HepG2 (cell line): ENCODE measurements around the gene CEL. TPM values are rescaled to one million over a fixed set of nuclear protein-coding genes. Genes with fewer than 3 reads are reported as not detected.
A peak's percentile ranks its signal among the peaks of the same experiment; 100 is the strongest.

ENCODE experiments used
- CCAR2 ChIP-seq: fragments of 200-400 bp; formaldehyde crosslinking; optimal IDR thresholded peaks from 2 replicates; pipeline ENCODE3; 2018; ENCODE audit warnings: low read depth, mild to moderate bottlenecking, low read length, moderate library complexity
- CSRNP1 ChIP-seq: sonication (generic); formaldehyde crosslinking; IDR thresholded peaks from 2 replicates; pipeline ENCODE4 v1.8.1; 2023; ENCODE audit warnings: mild to moderate bottlenecking, missing genetic modification reagents
- ESRRA ChIP-seq: sonication (generic); formaldehyde crosslinking; IDR thresholded peaks from 2 replicates; pipeline ENCODE4 v1.5.1; 2020; ENCODE audit warnings: mild to moderate bottlenecking, low read depth, missing genetic modification reagents
- FOXK2 ChIP-seq: fragments of 450-650 bp; IDR thresholded peaks from 2 replicates; pipeline ENCODE4 v1.6.1; 2016
- HNF4A ChIP-seq: sonication (generic); formaldehyde crosslinking; IDR thresholded peaks from 2 replicates; pipeline ENCODE4 v1.4.0; 2020; ENCODE audit warnings: missing genetic modification reagents
- NPAS2 ChIP-seq: sonication (generic); formaldehyde crosslinking; IDR thresholded peaks from 2 replicates; pipeline ENCODE4 v1.8.0; 2022; ENCODE audit warnings: mild to moderate bottlenecking, missing genetic modification reagents, borderline replicate concordance
- PHF5A ChIP-seq: IDR thresholded peaks from one replicate; pipeline ENCODE4 v1.6.1; 2018; ENCODE audit warnings: low read depth, missing genetic modification reagents; ENCODE audit not compliant: unreplicated experiment
- RFXANK ChIP-seq: IDR thresholded peaks from 2 replicates; pipeline ENCODE4 v1.6.1; 2016
- SNAI1 ChIP-seq: sonication (generic); formaldehyde crosslinking; IDR thresholded peaks from 2 replicates; pipeline ENCODE4 v1.5.0; 2020; ENCODE audit warnings: mild to moderate bottlenecking, missing genetic modification reagents, borderline replicate concordance
- STAT6 ChIP-seq: sonication (generic); formaldehyde crosslinking; IDR thresholded peaks from 2 replicates; pipeline ENCODE4 v1.4.0; 2020; ENCODE audit warnings: missing genetic modification reagents, mild to moderate bottlenecking, borderline replicate concordance
- TAF15 ChIP-seq: fragments of 200-400 bp; formaldehyde crosslinking; IDR thresholded peaks from one replicate; pipeline ENCODE4 v1.6.1; 2018; ENCODE audit warnings: mild to moderate bottlenecking, low read depth, low read length; ENCODE audit not compliant: poor library complexity, severe bottlenecking
- TARDBP ChIP-seq: sonication (generic); formaldehyde crosslinking; IDR thresholded peaks from 2 replicates; pipeline ENCODE4 v1.8.0; 2022; ENCODE audit warnings: mild to moderate bottlenecking, missing genetic modification reagents
- TERF1 ChIP-seq: sonication (generic); formaldehyde crosslinking; IDR thresholded peaks from 2 replicates; pipeline ENCODE4 v1.8.0; 2022; ENCODE audit warnings: mild to moderate bottlenecking, missing genetic modification reagents, moderate library complexity
- ZFP36L1 ChIP-seq: sonication (generic); formaldehyde crosslinking; IDR thresholded peaks from 2 replicates; pipeline ENCODE4 v1.8.0; 2022; ENCODE audit warnings: mild to moderate bottlenecking, missing genetic modification reagents, moderate library complexity
- ZMYM3 ChIP-seq: sonication (generic); formaldehyde crosslinking; IDR thresholded peaks from 2 replicates; pipeline ENCODE4 v1.5.1; 2020; ENCODE audit warnings: mild to moderate bottlenecking, missing genetic modification reagents
- ZNF17 ChIP-seq: sonication (generic); formaldehyde crosslinking; IDR thresholded peaks from 2 replicates; pipeline ENCODE4 v1.5.0; 2020; ENCODE audit warnings: mild to moderate bottlenecking, missing genetic modification reagents
- ZNF260 ChIP-seq: sonication (generic); formaldehyde crosslinking; IDR thresholded peaks from 2 replicates; pipeline ENCODE4 v1.4.0; 2020; ENCODE audit warnings: missing genetic modification reagents, low read depth, mild to moderate bottlenecking, borderline replicate concordance
- ZNF530 ChIP-seq: sonication (generic); formaldehyde crosslinking; IDR thresholded peaks from 2 replicates; pipeline ENCODE4 v1.5.0; 2020; ENCODE audit warnings: low read depth, mild to moderate bottlenecking, missing genetic modification reagents
- ZNF546 ChIP-seq: sonication (generic); formaldehyde crosslinking; conservative IDR thresholded peaks from 2 replicates; pipeline ENCODE4 v1.8.1; 2023; ENCODE audit warnings: mild to moderate bottlenecking, missing genetic modification reagents
- ZNF770 ChIP-seq: sonication (generic); formaldehyde crosslinking; IDR thresholded peaks from 2 replicates; pipeline ENCODE4 v1.5.0; 2020; ENCODE audit warnings: mild to moderate bottlenecking, missing genetic modification reagents
- polyA plus RNA-seq, 8 experiments: library from polyadenylated mRNA; depleted of rRNA in 3 of 8; stranded (reverse) in 7 of 8; unstranded in 1 of 8; fragments of >200 nt; fragmentation: Illumina TruSeq in 4 of 8; extraction: Trizol in 4 of 8; gene quantifications; 2 replicates each; pipeline versions ENCODE4 v1.2.1 to v1.2.3, GENCODE V29; 2011 to 2016; ENCODE audit warnings: low read depth in 4 of 8, missing spikeins in 1 of 8, mixed read lengths in 1 of 8; ENCODE audit not compliant: insufficient read depth in 1 of 8
- total RNA-seq, 5 experiments: library from RNA; depleted of rRNA; stranded (reverse); fragments of >200 nt; fragmentation: Illumina TruSeq; extraction: Trizol; gene quantifications; 2 replicates each; pipeline ENCODE4 v1.2.3, GENCODE V29; 2016; ENCODE audit warnings: low read depth in 1 of 5

The CEL gene
- total and polyA plus RNA-seq, 2 of the 13 experiments (the other 11 are each of a cell fraction or from before 2014, with no cell fraction given) = 0.63 to 1.5 TPM

- peak; percentile 32; the same call in 1 of the 2 replicates for TF ChIP-seq ZMYM3
- peak; percentile 82 for TF ChIP-seq TARDBP (CRISPR knock-in tag)
- peak; percentile 38; the same call in 1 of the 2 replicates for TF ChIP-seq STAT6 (CRISPR knock-in tag)
- no peak for TF ChIP-seq ZNF546
- TF ChIP-seq ZNF530 (CRISPR knock-in tag) = no peak
- no peak for TF ChIP-seq ESRRA (CRISPR knock-in tag)
- TF ChIP-seq ZNF770 (CRISPR knock-in tag) = 0 out of 2 replicates have a peak, but pooled peaks have one; percentile 10
- no peak for TF ChIP-seq ZNF17 (CRISPR knock-in tag)
- TF ChIP-seq ZFP36L1 (CRISPR knock-in tag) = no peak
- no peak for TF ChIP-seq TAF15
- no peak; the same call in 1 of the 2 replicates for TF ChIP-seq CSRNP1 (CRISPR knock-in tag)
- no peak for TF ChIP-seq TERF1
- TF ChIP-seq NPAS2 = no peak
- TF ChIP-seq SNAI1 (CRISPR knock-in tag) = peak; percentile 65; the same call in 1 of the 2 replicates
- no peak for TF ChIP-seq PHF5A (CRISPR knock-in tag)
- no peak for TF ChIP-seq FOXK2
- TF ChIP-seq ZNF260 (CRISPR knock-in tag) = no peak
- 0 out of 2 replicates have a peak, but pooled peaks have one; percentile 9 for TF ChIP-seq RFXANK (CRISPR knock-in tag)
- TF ChIP-seq CCAR2 = peak; percentile 38
- TF ChIP-seq HNF4A (CRISPR knock-in tag) = no peak
These were observed 31.3 kb upstream of the CEL start, which contains the start of gene GTF3C5 (continued) for GRCh38 chr9:133030317-133031129.
